Kidney (tissue), 14 donors: ENCODE measurements around the gene RAB11FIP2. TPM values are rescaled to one million over a fixed set of nuclear protein-coding genes. Genes with fewer than 3 reads are reported as not detected.

ENCODE experiments used
- DNase-seq, 5 donors: peaks; one replicate each; pipeline ENCODE4 v3.0.0-alpha.2; 2013 to 2020
- FAIRE-seq: peaks from 2 replicates; lab custom pipeline; 2012; peaks lifted over from hg19 to GRCh38; lab: Jason Lieb, UNC
- H3K27ac ChIP-seq, 2 donors: one replicate each; pipeline ENCODE4 v1.7.0; 2013; ENCODE audit warnings: low read depth in 2 of 2, low read length in 2 of 2, inconsistent platforms in 1 of 2
- H3K27me3 ChIP-seq: one replicate; pipeline ENCODE4 v1.7.1; 2013; ENCODE audit warnings: low read length, inconsistent platforms; ENCODE audit not compliant: control insufficient read depth, insufficient read depth
- H3K36me3 ChIP-seq, 3 donors: one replicate each; pipeline versions ENCODE4 v1.7.0 to v1.7.1; 2013; ENCODE audit warnings: low read length in 3 of 3, control low read depth in 1 of 3, inconsistent platforms in 1 of 3; ENCODE audit not compliant: insufficient read depth in 3 of 3, control insufficient read depth in 2 of 3
- H3K4me1 ChIP-seq, 3 donors: one replicate each; pipeline versions ENCODE4 v1.7.0 to v1.7.1; 2013; ENCODE audit warnings: low read length in 3 of 3, inconsistent platforms in 1 of 3, low read depth in 1 of 3; ENCODE audit not compliant: control insufficient read depth in 2 of 3, insufficient read depth in 2 of 3
- H3K4me3 ChIP-seq, 3 donors: one replicate each; pipeline versions ENCODE4 v1.7.0 to v1.8.1; 2013; ENCODE audit warnings: low read length in 3 of 3, control low read depth in 1 of 3, inconsistent platforms in 1 of 3
- H3K9ac ChIP-seq, 3 donors: one replicate each; pipeline versions ENCODE4 v1.7.0 to v1.7.1; 2013; ENCODE audit warnings: low read length in 3 of 3, control low read depth in 1 of 3, inconsistent platforms in 1 of 3
- H3K9me3 ChIP-seq, 3 donors: one replicate each; pipeline versions ENCODE4 v1.7.0 to v1.7.1; 2013; ENCODE audit warnings: low read length in 3 of 3, control low read depth in 1 of 3, inconsistent platforms in 1 of 3; ENCODE audit not compliant: control insufficient read depth in 2 of 3, insufficient read depth in 1 of 3
- CTCF ChIP-seq: IDR thresholded peaks from 3 replicates; pipeline ENCODE4 v1.5.1; 2012; ENCODE audit warnings: mild to moderate bottlenecking, moderate library complexity, borderline replicate concordance; ENCODE audit not compliant: insufficient read depth; ENCODE audit errors: extremely low read depth
- intact Hi-C: fragments of 100-400 bp; cut with DNase I; formaldehyde crosslinking; loops from one replicate; pipeline ENCODE4 v1.11.1; 2022
- polyA plus RNA-seq: library from polyadenylated mRNA; stranded (reverse); fragments of 350-450 nt; fragmentation: Illumina TruSeq; extraction: RNeasy Lipid Tissue Mini Kit (QIAGEN cat#74804); gene quantifications from one replicate; pipeline ENCODE4 v1.2.3, GENCODE V29; 2014; ENCODE audit warnings: low read depth, low replicate concordance; ENCODE audit not compliant: insufficient read depth
- total RNA-seq: library from RNA; stranded (reverse); fragmentation: NEBNext Ultra II Directional; extraction: Animal tissue kit (Norgen Biotek cat#: 25700); gene quantifications from one replicate; pipeline ENCODE4 v1.2.1, GENCODE V29; 2021
- donor health status: control.
- donor health status: control.
- donor health status: control.
- donor health status: control.
- donor health status: control.
- donor health status: DM: yes; HTN: yes; CAD: no.
- donor health status: Normal renal cell carcinoma (clear cell type).

RAB11FIP2 gene
- total and polyA plus RNA-seq, 2 donors from 2014 or later = 8.2 to 50.4 TPM

- Histone ChIP-seq H3K27me3 (no peaks in the 10 kb centered on the region), H3K9ac (no peak overlapping the region), H3K4me3 (no peak overlapping the region), H3K4me1 (peaks cover 0 to 3% (median 0%) of the 10 kb centered on the region in 3 donors), H3K27ac (no peak overlapping the region), H3K36me3 (peaks cover 0 to 2% (median 0%) of the 10 kb centered on the region in 3 donors), H3K9me3 (no peaks in the 10 kb centered on the region)
- FAIRE-seq = no peak
- intact Hi-C loops = no loop called here
- peak in 1 of 5 donors; percentile 6 for DNase-seq
- TF ChIP-seq CTCF = no peak
Measured at GRCh38 chr10:118035354-118036005, 11.3 kb downstream of the RAB11FIP2 start.

- intact Hi-C loops = no loop called here
- Histone ChIP-seq H3K4me3 (no peak overlapping the region), H3K36me3 (peaks cover 0 to 2% (median 0%) of the 10 kb centered on the region in 3 donors), H3K9ac (no peak overlapping the region), H3K27me3 (no peaks in the 10 kb centered on the region), H3K4me1 (peaks cover 0 to 3% (median 0%) of the 10 kb centered on the region in 3 donors), H3K9me3 (no peaks in the 10 kb centered on the region), H3K27ac (no peak overlapping the region)
- DNase-seq = no peak
- no peak for FAIRE-seq
- no peak for TF ChIP-seq CTCF
Measured at GRCh38 chr10:118034791-118035261, 11.9 kb downstream of the RAB11FIP2 start.

- intact Hi-C loops = no loop called here
Measured at GRCh38 chr10:118033905-118034304, 12.8 kb downstream of the RAB11FIP2 start.

More at GRCh38 chr10:118033905-118034304, 12.8 kb downstream of the RAB11FIP2 start:
- H3K36me3 ChIP-seq = peaks cover 0 to 2% (median 0%) of the 10 kb centered on the region in 3 donors
- peaks cover 0 to 3% (median 0%) of the 10 kb centered on the region in 3 donors for H3K4me1 ChIP-seq
- DNase-seq (peak in 3 of 5 donors; percentile 24 to 79 (median 56)), FAIRE-seq (no peak)
- no peaks in the 10 kb centered on the region for H3K9me3 ChIP-seq
- no peak for TF ChIP-seq CTCF
- no peak overlapping the region for H3K4me3 ChIP-seq
- no peak overlapping the region for H3K9ac ChIP-seq
- H3K27ac ChIP-seq = no peak overlapping the region
- no peaks in the 10 kb centered on the region for H3K27me3 ChIP-seq
